Suprapubic skin (tissue), 3 donors: ENCODE measurements around the gene VWDE.

Experiments used
- CTCF ChIP-seq, 2 donors: fragments of 200-600 bp in 1 of 2; fragments of 450-650 bp in 1 of 2; sonication (generic) in 1 of 2; IDR thresholded peaks; one replicate each; pipeline ENCODE4 v1.5.1; 2016 to 2019; ENCODE audit warnings: antibody characterized with exemption in 2 of 2, mild to moderate bottlenecking in 1 of 2, moderate library complexity in 1 of 2
- EP300 ChIP-seq: sonication (generic); formaldehyde crosslinking; IDR thresholded peaks from one replicate; pipeline ENCODE4 v1.6.1; 2017; ENCODE audit warnings: antibody characterized with exemption

GRCh38 chr7:12316925-12317324, 86.7 kb downstream of the VWDE start:
- no peak for TF ChIP-seq EP300
- TF ChIP-seq CTCF (IDR thresholded peaks at IDR 0.05), result no peak
